ENCODE results near the gene NTNG1. TPM values are rescaled to one million over a fixed set of nuclear protein-coding genes. Genes with fewer than 3 reads are reported as not detected.

Gene NTNG1
- total and polyA plus RNA-seq, 2 of the 4 experiments (the other 2 are of a cell fraction): 1.2 to 2.3 TPM

DNA sequence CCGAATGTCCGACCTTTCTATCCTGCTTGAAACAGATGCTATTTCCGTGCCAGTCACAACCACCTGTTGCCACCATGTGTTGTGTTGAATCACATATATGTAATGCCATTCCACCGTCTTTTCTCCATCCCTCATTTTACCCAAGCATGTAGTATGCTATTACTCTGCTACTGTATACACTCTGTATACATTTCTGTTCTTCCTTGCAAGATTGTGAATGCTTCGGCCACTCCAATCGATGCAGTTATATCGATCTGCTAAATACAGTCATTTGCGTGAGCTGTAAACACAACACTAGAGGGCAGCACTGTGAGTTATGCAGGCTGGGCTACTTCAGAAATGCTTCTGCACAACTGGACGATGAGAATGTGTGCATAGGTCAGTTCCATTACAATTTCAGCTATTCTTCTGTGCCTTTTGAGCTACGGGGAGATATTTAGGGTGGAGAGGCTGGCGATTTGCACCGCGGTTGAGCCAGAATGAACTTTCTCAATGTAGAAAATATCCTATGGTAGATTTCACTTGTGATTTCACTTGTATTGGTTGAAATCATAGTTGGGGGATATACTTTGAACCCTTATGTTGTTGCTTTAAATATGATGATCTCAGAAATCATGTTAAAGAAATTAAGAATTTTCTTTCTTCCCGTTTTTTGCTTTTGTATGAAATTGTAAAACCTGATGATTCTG, 289.8 kb downstream of the NTNG1 start:
- no peak overlapping the region for H3K27ac ChIP-seq (ENCODE audit: insufficient read depth, low read length)
- H2AK9ac ChIP-seq (replicated peaks; ENCODE audit: low read depth, low read length, poor library complexity): no peak overlapping the region
- TF ChIP-seq CEBPB (IDR thresholded peaks at IDR 0.05; ENCODE audit: low read depth, low read length) (no peak), BHLHE40 (IDR thresholded peaks at IDR 0.05; ENCODE audit: low read depth, low read length) (no peak), RFX5 (IDR thresholded peaks at IDR 0.05; ENCODE audit: low read depth, low read length) (no peak), MXI1 (IDR thresholded peaks at IDR 0.05; ENCODE audit: borderline replicate concordance, low read depth, low read length) (no peak), FOS (IDR thresholded peaks at IDR 0.05; ENCODE audit: low read depth, low read length) (no peak), RAD21 (IDR thresholded peaks at IDR 0.05; ENCODE audit: low read length) (peak; percentile 31), RCOR1 (IDR thresholded peaks at IDR 0.05; ENCODE audit: insufficient replicate concordance, low read length) (no peak), CHD1 (IDR thresholded peaks at IDR 0.05; ENCODE audit: low read depth, low read length) (no peak), POLR2A (IDR thresholded peaks at IDR 0.05; ENCODE audit: low read depth, low read length) (no peak), NFE2L2 (IDR thresholded peaks at IDR 0.05; ENCODE audit: low read depth, low read length) (no peak), MAZ (IDR thresholded peaks at IDR 0.05; ENCODE audit: borderline replicate concordance, low read depth, low read length) (no peak)
- TF ChIP-seq, protein P1, sequence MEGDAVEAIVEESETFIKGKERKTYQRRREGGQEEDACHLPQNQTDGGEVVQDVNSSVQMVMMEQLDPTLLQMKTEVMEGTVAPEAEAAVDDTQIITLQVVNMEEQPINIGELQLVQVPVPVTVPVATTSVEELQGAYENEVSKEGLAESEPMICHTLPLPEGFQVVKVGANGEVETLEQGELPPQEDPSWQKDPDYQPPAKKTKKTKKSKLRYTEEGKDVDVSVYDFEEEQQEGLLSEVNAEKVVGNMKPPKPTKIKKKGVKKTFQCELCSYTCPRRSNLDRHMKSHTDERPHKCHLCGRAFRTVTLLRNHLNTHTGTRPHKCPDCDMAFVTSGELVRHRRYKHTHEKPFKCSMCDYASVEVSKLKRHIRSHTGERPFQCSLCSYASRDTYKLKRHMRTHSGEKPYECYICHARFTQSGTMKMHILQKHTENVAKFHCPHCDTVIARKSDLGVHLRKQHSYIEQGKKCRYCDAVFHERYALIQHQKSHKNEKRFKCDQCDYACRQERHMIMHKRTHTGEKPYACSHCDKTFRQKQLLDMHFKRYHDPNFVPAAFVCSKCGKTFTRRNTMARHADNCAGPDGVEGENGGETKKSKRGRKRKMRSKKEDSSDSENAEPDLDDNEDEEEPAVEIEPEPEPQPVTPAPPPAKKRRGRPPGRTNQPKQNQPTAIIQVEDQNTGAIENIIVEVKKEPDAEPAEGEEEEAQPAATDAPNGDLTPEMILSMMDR (conservative IDR thresholded peaks at IDR 0.05; ENCODE audit: low read depth, low read length): peak; percentile 41; the same call in 1 of the 2 replicates
- TF ChIP-seq, protein P2, sequence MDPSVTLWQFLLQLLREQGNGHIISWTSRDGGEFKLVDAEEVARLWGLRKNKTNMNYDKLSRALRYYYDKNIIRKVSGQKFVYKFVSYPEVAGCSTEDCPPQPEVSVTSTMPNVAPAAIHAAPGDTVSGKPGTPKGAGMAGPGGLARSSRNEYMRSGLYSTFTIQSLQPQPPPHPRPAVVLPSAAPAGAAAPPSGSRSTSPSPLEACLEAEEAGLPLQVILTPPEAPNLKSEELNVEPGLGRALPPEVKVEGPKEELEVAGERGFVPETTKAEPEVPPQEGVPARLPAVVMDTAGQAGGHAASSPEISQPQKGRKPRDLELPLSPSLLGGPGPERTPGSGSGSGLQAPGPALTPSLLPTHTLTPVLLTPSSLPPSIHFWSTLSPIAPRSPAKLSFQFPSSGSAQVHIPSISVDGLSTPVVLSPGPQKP (IDR thresholded peaks at IDR 0.05; ENCODE audit: borderline replicate concordance, low read depth, low read length): no peak
- no peak overlapping the region for H3K4me2 ChIP-seq (ENCODE audit: low read depth, low read length)
- H4K5ac ChIP-seq (ENCODE audit: low read depth, low read length): no peak overlapping the region
- no CpG with 5 or more reads among the region's 14 CpGs for WGBS, 2 experiments (ENCODE audit: extremely low coverage in 2 of 2, insufficient read length in 1 of 2)
- intact Hi-C loops (cut with micrococcal nuclease): loop anchor here (1.0 kb wide), 1 partner anchor 320 kb away; no protein-coding TSS in a partner anchor
- H4K91ac ChIP-seq (ENCODE audit: insufficient read depth, low read depth, low read length): no peak overlapping the region
- no peaks in the 10 kb centered on the region for H3K4me1 ChIP-seq (ENCODE audit: control insufficient read depth, insufficient read depth, low read length)
- ATAC-seq (ENCODE audit: low read depth) (no peak), DNase-seq (peak; percentile 38)
- no peak overlapping the region for H3K9ac ChIP-seq (ENCODE audit: low read depth, low read length)
- no peak overlapping the region for H2BK5ac ChIP-seq (ENCODE audit: low read depth, low read length, poor library complexity, severe bottlenecking)
- H3K79me1 ChIP-seq (ENCODE audit: low read depth in 1 of 2, low read length in 2 of 2): no peaks in the 10 kb centered on the region
- H2AFZ ChIP-seq (replicated peaks; ENCODE audit: low read length, poor library complexity): no peak overlapping the region
- H3K9me3 ChIP-seq (ENCODE audit: control insufficient read depth, insufficient read depth, low read length): no peaks in the 10 kb centered on the region
- H3K18ac ChIP-seq (ENCODE audit: low read depth, low read length): no peak overlapping the region
- H2BK20ac ChIP-seq (ENCODE audit: low read depth, low read length): no peak overlapping the region
- H3K27me3 ChIP-seq (ENCODE audit: control insufficient read depth, insufficient read depth, low read length): no peaks in the 10 kb centered on the region
- H3K4me3 ChIP-seq (ENCODE audit: insufficient read depth, low read depth, low read length): no peak overlapping the region
- in situ Hi-C loops (cut with MboI; ENCODE audit: low sequenced_read_pairs): loop anchor here (10.0 kb wide), 1 partner anchor 324 kb away; no protein-coding TSS in a partner anchor
- no TSS peak for BruUV-seq (replicated peaks)
- H2BK120ac ChIP-seq (ENCODE audit: low read depth, low read length): no peak overlapping the region
- no peak overlapping the region for H3K56ac ChIP-seq (ENCODE audit: extremely low read depth, insufficient read depth, low read length)
- dilution Hi-C loops (cut with HindIII; ENCODE audit: low sequenced_read_pairs, unreplicated experiment): no loop called here
- no peaks in the 10 kb centered on the region for H3K9me1 ChIP-seq (ENCODE audit: insufficient read depth, low read length)
- no peak overlapping the region for H4K8ac ChIP-seq (ENCODE audit: low read depth in 2 of 2, low read length in 2 of 2)
- H3K23ac ChIP-seq (ENCODE audit: low read depth, low read length): no peak overlapping the region
- no peak overlapping the region for H3K4ac ChIP-seq (ENCODE audit: low read depth, low read length)
- ChIA-PET CTCF (no interaction called here), POLR2A (ENCODE audit: unreplicated experiment) (no interaction called here)
- no peaks in the 10 kb centered on the region for H3K36me3 ChIP-seq (ENCODE audit: control insufficient read depth, insufficient read depth, low read length)
- H2AK5ac ChIP-seq (ENCODE audit: low read depth, low read length): no peak overlapping the region
- no peaks in the 10 kb centered on the region for H4K20me1 ChIP-seq (ENCODE audit: insufficient read depth, low read length)
- H2BK15ac ChIP-seq (ENCODE audit: low read depth, low read length): no peak overlapping the region
- no peak overlapping the region for H3K14ac ChIP-seq (replicated peaks; ENCODE audit: low read depth, low read length)

Data from IMR-90 (cell line).